CD14-positive monocyte (primary cell): ENCODE results near the gene TEDC1. TPM values are rescaled to one million over a fixed set of nuclear protein-coding genes. Genes with fewer than 3 reads are reported as not detected.
A peak's percentile ranks its signal among the peaks of the same experiment; 100 is the strongest.

Experiments
- DNase-seq, 3 donors: peaks; one replicate each; pipeline ENCODE4 v3.0.0-alpha.2; 2011 to 2022
- H2AFZ ChIP-seq: 2 replicates; pipeline ENCODE4 v1.6.0; 2012; ENCODE audit warnings: mild to moderate bottlenecking, low read depth, low read length, inconsistent platforms; ENCODE audit not compliant: insufficient read depth, poor library complexity, severe bottlenecking
- H3K27ac ChIP-seq, 2 donors: 1 replicate in 1 of 2; 2 replicates in 1 of 2; pipeline ENCODE4 v1.5.1; 2012 to 2013; ENCODE audit warnings: low read length in 2 of 2, control low read depth in 1 of 2, inconsistent platforms in 1 of 2, low read depth in 1 of 2, mild to moderate bottlenecking in 1 of 2
- H3K27me3 ChIP-seq, 2 donors: one replicate each; pipeline versions ENCODE4 v1.6.0 to v1.6.1; 2011 to 2013; ENCODE audit warnings: low read length in 2 of 2; ENCODE audit not compliant: control insufficient read depth in 2 of 2, insufficient read depth in 2 of 2
- H3K36me3 ChIP-seq, 2 donors: replicated peaks in 1 of 2; 1 replicate in 1 of 2; 2 replicates in 1 of 2; pipeline versions ENCODE4 v1.5.1 to v1.6.1; 2012 to 2013; ENCODE audit warnings: low read length in 2 of 2, control low read depth in 1 of 2, inconsistent platforms in 1 of 2, mild to moderate bottlenecking in 1 of 2; ENCODE audit not compliant: insufficient read depth in 2 of 2, control insufficient read depth in 1 of 2
- H3K4me1 ChIP-seq, 2 donors: 1 replicate in 1 of 2; 2 replicates in 1 of 2; pipeline versions ENCODE4 v1.5.1 to v1.6.1; 2012 to 2013; ENCODE audit warnings: low read length in 2 of 2, control low read depth in 1 of 2, inconsistent platforms in 1 of 2, mild to moderate bottlenecking in 1 of 2, moderate library complexity in 1 of 2; ENCODE audit not compliant: insufficient read depth in 2 of 2, control insufficient read depth in 1 of 2
- H3K4me2 ChIP-seq: replicated peaks from 2 replicates; pipeline ENCODE3; 2012; ENCODE audit warnings: low read length, moderate library complexity, mild to moderate bottlenecking; ENCODE audit not compliant: poor library complexity, severe bottlenecking; ENCODE audit errors: extremely low read depth
- H3K4me3 ChIP-seq, 3 experiments: fragments of 200-600 bp in 1 of 3; sonication (generic) in 1 of 3; replicated peaks in 1 of 3; 1 replicate in 2 of 3; 2 replicates in 1 of 3; pipeline ENCODE4 v1.5.1; 2011 to 2013; ENCODE audit warnings: low read length in 3 of 3, mild to moderate bottlenecking in 3 of 3, control low read depth in 2 of 3, low read depth in 2 of 3, inconsistent platforms in 1 of 3, moderate library complexity in 1 of 3
- H3K79me2 ChIP-seq: 2 replicates; pipeline ENCODE4 v1.6.0; 2012; ENCODE audit warnings: mild to moderate bottlenecking, control low read depth, inconsistent platforms, low read length, moderate library complexity; ENCODE audit not compliant: insufficient read depth
- H3K9ac ChIP-seq: 2 replicates; pipeline ENCODE4 v1.6.0; 2017; ENCODE audit warnings: low read length, mild to moderate bottlenecking; ENCODE audit not compliant: insufficient read depth, poor library complexity, severe bottlenecking
- H3K9me3 ChIP-seq, 2 donors: replicated peaks in 1 of 2; 1 replicate in 1 of 2; 2 replicates in 1 of 2; pipeline versions ENCODE4 v1.5.1 to v1.6.1; 2012 to 2013; ENCODE audit warnings: low read length in 2 of 2, control low read depth in 1 of 2; ENCODE audit not compliant: control insufficient read depth in 1 of 2, insufficient read depth in 1 of 2
- H4K20me1 ChIP-seq: 2 replicates; pipeline ENCODE4 v1.6.0; 2012; ENCODE audit warnings: mild to moderate bottlenecking, low read length, control low read depth, moderate library complexity; ENCODE audit not compliant: insufficient read depth
- H3K27ac Mint-ChIP-seq, 7 donors: one replicate each; pipeline ENCODE4 v1.8.0; 2020; ENCODE audit warnings: mild to moderate bottlenecking in 7 of 7, mixed read lengths in 7 of 7, moderate library complexity in 6 of 7, inconsistent platforms in 2 of 7
- H3K27me3 Mint-ChIP-seq, 3 donors: one replicate each; pipeline ENCODE4 v1.8.0; 2021 to 2022; ENCODE audit warnings: low read depth in 3 of 3, mild to moderate bottlenecking in 3 of 3, mixed read lengths in 3 of 3, moderate library complexity in 3 of 3, inconsistent platforms in 1 of 3
- H3K36me3 Mint-ChIP-seq, 2 donors: one replicate each; pipeline ENCODE4 v1.8.0; 2020; ENCODE audit warnings: mixed read lengths in 2 of 2, inconsistent platforms in 1 of 2, mild to moderate bottlenecking in 1 of 2
- H3K4me1 Mint-ChIP-seq: one replicate; pipeline ENCODE4 v1.8.0; 2020; ENCODE audit warnings: mild to moderate bottlenecking, mixed read lengths
- H3K4me3 Mint-ChIP-seq, 2 donors: one replicate each; pipeline ENCODE4 v1.8.0; 2020; ENCODE audit warnings: mild to moderate bottlenecking in 2 of 2, mixed read lengths in 2 of 2, moderate library complexity in 1 of 2
- H3K9me3 Mint-ChIP-seq, 7 donors: one replicate each; pipeline ENCODE4 v1.8.0; 2020 to 2022; ENCODE audit warnings: mixed read lengths in 7 of 7, mild to moderate bottlenecking in 6 of 7, moderate library complexity in 6 of 7, inconsistent platforms in 2 of 7
- CTCF ChIP-seq: fragments of 200-600 bp; IDR thresholded peaks from one replicate; pipeline ENCODE4 v1.8.0; 2022; ENCODE audit warnings: antibody characterized with exemption, mild to moderate bottlenecking
- WGBS: methylation state at CpG from one replicate; pipeline ENCODE4 v1.1.5; 2013; ENCODE audit warnings: missing lambda C conversion rate; ENCODE audit not compliant: insufficient coverage; 5-methylcytosine and 5-hydroxymethylcytosine counted together
- intact Hi-C, 2 donors: fragments of 100-400 bp; cut with micrococcal nuclease; formaldehyde crosslinking; loops; one replicate each; pipeline versions ENCODE4 v1.15.0 to v1.15.1; 2023
- polyA plus RNA-seq, 3 donors: library from polyadenylated mRNA; depleted of rRNA in 1 of 3; unstranded in 2 of 3; stranded (reverse) in 1 of 3; fragments of 300-500 nt in 2 of 3; fragments of >200 nt in 1 of 3; fragmentation: Illumina TruSeq in 2 of 3; gene quantifications; 1 replicate in 2 of 3; 2 replicates in 1 of 3; pipeline ENCODE4 v1.2.3, GENCODE V29; 2012 to 2021

Gene TEDC1
- polyA plus RNA-seq, 3 donors, result 7.8 to 23.4 (median 9.0) TPM

GRCh38 chr14:105495990-105496830, 5.2 kb downstream of the TEDC1 start:
- H3K27ac ChIP-seq, result no peak overlapping the region
- DNase-seq, result no peak
- H3K79me2 ChIP-seq, result peaks cover 5% of the 10 kb centered on the region
- H3K4me2 ChIP-seq, result no peak overlapping the region
- H3K4me3 ChIP-seq, result no peak overlapping the region
- no peaks in the 10 kb centered on the region for H3K27me3 ChIP-seq
- peaks cover 8 to 11% of the 10 kb centered on the region in 2 donors for H3K4me1 ChIP-seq
- no peak for TF ChIP-seq CTCF
- no peaks in the 10 kb centered on the region for H3K9me3 ChIP-seq
- WGBS, result 96% methylated on average over 9 of the region's 18 CpGs
- H4K20me1 ChIP-seq, result peaks cover 17% of the 10 kb centered on the region
- H3K36me3 ChIP-seq, result peaks cover 5 to 14% of the 10 kb centered on the region in 2 donors
- intact Hi-C loops, result no loop called here
- no peak overlapping the region for H3K9ac ChIP-seq
- Mint-ChIP-seq H3K36me3 (peaks cover 7 to 29% of the 10 kb centered on the region in 2 donors), H3K27ac (no peak overlapping the region), H3K9me3 (peaks cover 0 to 3% (median 0%) of the 10 kb centered on the region in 7 donors), H3K4me3 (no peak overlapping the region), H3K27me3 (peaks cover 1 to 5% (median 2%) of the 10 kb centered on the region in 3 donors), H3K4me1 (peaks cover 3% of the 10 kb centered on the region)
- no peak overlapping the region for H2AFZ ChIP-seq

GRCh38 chr14:105496831-105497591, 6.0 kb downstream of the TEDC1 start:
- no peak overlapping the region for H3K27ac Mint-ChIP-seq
- H3K79me2 ChIP-seq, result peaks cover 1% of the 10 kb centered on the region
- no peaks in the 10 kb centered on the region for H3K9me3 ChIP-seq
- H2AFZ ChIP-seq, result no peak overlapping the region
- H4K20me1 ChIP-seq, result peaks cover 14% of the 10 kb centered on the region
- H3K27ac ChIP-seq, result no peak overlapping the region
- H3K4me2 ChIP-seq, result no peak overlapping the region
- H3K36me3 ChIP-seq, result peaks cover 5 to 14% of the 10 kb centered on the region in 2 donors
- H3K9ac ChIP-seq, result no peak overlapping the region
- intact Hi-C loops, result no loop called here
- 98% methylated on average over 21 of the region's 32 CpGs for WGBS
- TF ChIP-seq CTCF, result no peak
- H3K27me3 ChIP-seq, result no peaks in the 10 kb centered on the region
- H3K4me3 ChIP-seq, result no peak overlapping the region
- DNase-seq, result peak in 1 of 3 donors; percentile 3
- no peak overlapping the region for H3K4me3 Mint-ChIP-seq
- H3K36me3 Mint-ChIP-seq, result peaks cover 7 to 29% of the 10 kb centered on the region in 2 donors
- H3K27me3 Mint-ChIP-seq, result peaks cover 3 to 4% (median 3%) of the 10 kb centered on the region in 3 donors
- H3K4me1 ChIP-seq, result peaks cover 1 to 3% of the 10 kb centered on the region in 2 donors
- no peaks in the 10 kb centered on the region for H3K4me1 Mint-ChIP-seq
- H3K9me3 Mint-ChIP-seq, result no peaks in the 10 kb centered on the region
